Measurements from ENCODE around the gene MAGI2. TPM values are rescaled to one million over a fixed set of nuclear protein-coding genes. Genes with fewer than 3 reads are reported as not detected.

Gene MAGI2
- total and polyA plus RNA-seq, 2 of the 13 experiments (the other 11 are each of a cell fraction or from before 2014, with no cell fraction given), result 1.5 to 3.8 TPM

GRCh38 chr7:78019447-78020135 is 1433.9 kb downstream of the MAGI2 start (continued):
- 0 out of 2 replicates have a peak, but pooled peaks have one; percentile 14 for TF ChIP-seq THRA (CRISPR knock-in tag; IDR thresholded peaks at IDR 0.05; ENCODE audit: borderline replicate concordance)
- TF ChIP-seq, protein P1, sequence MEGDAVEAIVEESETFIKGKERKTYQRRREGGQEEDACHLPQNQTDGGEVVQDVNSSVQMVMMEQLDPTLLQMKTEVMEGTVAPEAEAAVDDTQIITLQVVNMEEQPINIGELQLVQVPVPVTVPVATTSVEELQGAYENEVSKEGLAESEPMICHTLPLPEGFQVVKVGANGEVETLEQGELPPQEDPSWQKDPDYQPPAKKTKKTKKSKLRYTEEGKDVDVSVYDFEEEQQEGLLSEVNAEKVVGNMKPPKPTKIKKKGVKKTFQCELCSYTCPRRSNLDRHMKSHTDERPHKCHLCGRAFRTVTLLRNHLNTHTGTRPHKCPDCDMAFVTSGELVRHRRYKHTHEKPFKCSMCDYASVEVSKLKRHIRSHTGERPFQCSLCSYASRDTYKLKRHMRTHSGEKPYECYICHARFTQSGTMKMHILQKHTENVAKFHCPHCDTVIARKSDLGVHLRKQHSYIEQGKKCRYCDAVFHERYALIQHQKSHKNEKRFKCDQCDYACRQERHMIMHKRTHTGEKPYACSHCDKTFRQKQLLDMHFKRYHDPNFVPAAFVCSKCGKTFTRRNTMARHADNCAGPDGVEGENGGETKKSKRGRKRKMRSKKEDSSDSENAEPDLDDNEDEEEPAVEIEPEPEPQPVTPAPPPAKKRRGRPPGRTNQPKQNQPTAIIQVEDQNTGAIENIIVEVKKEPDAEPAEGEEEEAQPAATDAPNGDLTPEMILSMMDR (CRISPR knock-in tag; IDR thresholded peaks at IDR 0.05), result peak; percentile 42
- 0 out of 2 replicates have a peak, but pooled peaks have one; percentile 52 for TF ChIP-seq PCBP1 (IDR thresholded peaks at IDR 0.05; ENCODE audit: borderline replicate concordance, low read depth, low read length)
- TF ChIP-seq, protein P2, sequence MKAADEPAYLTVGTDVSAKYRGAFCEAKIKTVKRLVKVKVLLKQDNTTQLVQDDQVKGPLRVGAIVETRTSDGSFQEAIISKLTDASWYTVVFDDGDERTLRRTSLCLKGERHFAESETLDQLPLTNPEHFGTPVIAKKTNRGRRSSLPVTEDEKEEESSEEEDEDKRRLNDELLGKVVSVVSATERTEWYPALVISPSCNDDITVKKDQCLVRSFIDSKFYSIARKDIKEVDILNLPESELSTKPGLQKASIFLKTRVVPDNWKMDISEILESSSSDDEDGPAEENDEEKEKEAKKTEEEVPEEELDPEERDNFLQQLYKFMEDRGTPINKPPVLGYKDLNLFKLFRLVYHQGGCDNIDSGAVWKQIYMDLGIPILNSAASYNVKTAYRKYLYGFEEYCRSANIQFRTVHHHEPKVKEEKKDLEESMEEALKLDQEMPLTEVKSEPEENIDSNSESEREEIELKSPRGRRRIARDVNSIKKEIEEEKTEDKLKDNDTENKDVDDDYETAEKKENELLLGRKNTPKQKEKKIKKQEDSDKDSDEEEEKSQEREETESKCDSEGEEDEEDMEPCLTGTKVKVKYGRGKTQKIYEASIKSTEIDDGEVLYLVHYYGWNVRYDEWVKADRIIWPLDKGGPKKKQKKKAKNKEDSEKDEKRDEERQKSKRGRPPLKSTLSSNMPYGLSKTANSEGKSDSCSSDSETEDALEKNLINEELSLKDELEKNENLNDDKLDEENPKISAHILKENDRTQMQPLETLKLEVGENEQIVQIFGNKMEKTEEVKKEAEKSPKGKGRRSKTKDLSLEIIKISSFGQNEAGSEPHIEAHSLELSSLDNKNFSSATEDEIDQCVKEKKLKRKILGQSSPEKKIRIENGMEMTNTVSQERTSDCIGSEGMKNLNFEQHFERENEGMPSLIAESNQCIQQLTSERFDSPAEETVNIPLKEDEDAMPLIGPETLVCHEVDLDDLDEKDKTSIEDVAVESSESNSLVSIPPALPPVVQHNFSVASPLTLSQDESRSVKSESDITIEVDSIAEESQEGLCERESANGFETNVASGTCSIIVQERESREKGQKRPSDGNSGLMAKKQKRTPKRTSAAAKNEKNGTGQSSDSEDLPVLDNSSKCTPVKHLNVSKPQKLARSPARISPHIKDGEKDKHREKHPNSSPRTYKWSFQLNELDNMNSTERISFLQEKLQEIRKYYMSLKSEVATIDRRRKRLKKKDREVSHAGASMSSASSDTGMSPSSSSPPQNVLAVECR (CRISPR knock-in tag; IDR thresholded peaks at IDR 0.05; ENCODE audit: borderline replicate concordance), result 0 out of 2 replicates have a peak, but pooled peaks have one; percentile 22
- no peak for TF ChIP-seq ADNP (CRISPR knock-in tag; IDR thresholded peaks at IDR 0.05)
- peak; percentile 65; the same call in 1 of the 2 replicates for TF ChIP-seq UBTF (CRISPR knock-in tag; IDR thresholded peaks at IDR 0.05)
- TF ChIP-seq, protein P3, sequence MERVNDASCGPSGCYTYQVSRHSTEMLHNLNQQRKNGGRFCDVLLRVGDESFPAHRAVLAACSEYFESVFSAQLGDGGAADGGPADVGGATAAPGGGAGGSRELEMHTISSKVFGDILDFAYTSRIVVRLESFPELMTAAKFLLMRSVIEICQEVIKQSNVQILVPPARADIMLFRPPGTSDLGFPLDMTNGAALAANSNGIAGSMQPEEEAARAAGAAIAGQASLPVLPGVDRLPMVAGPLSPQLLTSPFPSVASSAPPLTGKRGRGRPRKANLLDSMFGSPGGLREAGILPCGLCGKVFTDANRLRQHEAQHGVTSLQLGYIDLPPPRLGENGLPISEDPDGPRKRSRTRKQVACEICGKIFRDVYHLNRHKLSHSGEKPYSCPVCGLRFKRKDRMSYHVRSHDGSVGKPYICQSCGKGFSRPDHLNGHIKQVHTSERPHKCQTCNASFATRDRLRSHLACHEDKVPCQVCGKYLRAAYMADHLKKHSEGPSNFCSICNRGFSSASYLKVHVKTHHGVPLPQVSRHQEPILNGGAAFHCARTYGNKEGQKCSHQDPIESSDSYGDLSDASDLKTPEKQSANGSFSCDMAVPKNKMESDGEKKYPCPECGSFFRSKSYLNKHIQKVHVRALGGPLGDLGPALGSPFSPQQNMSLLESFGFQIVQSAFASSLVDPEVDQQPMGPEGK (CRISPR knock-in tag; IDR thresholded peaks at IDR 0.05), result peak; percentile 35; the same call in 1 of the 2 replicates
- TF ChIP-seq, protein P4, sequence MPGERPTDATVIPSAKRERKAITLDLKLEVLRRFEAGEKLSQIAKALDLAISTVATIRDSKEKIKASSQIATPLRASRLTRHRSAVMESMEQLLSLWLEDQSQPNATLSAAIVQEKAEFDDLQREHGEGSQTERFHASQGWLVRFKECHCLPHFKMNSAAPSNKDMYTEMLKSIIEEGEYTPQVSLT (CRISPR knock-in tag; IDR thresholded peaks at IDR 0.05; ENCODE audit: borderline replicate concordance, low read depth), result no peak
- TF ChIP-seq KDM2A (CRISPR knock-in tag; IDR thresholded peaks at IDR 0.05; ENCODE audit: borderline replicate concordance, low read depth), result 0 out of 2 replicates have a peak, but pooled peaks have one; percentile 45
- peak; percentile 48 for TF ChIP-seq GABPA (IDR thresholded peaks at IDR 0.05; ENCODE audit: low read depth, low read length)
- peak; percentile 68 for TF ChIP-seq GABPA (CRISPR knock-in tag; IDR thresholded peaks at IDR 0.05; ENCODE audit: low read depth)
- TF ChIP-seq ZNF777 (CRISPR knock-in tag; IDR thresholded peaks at IDR 0.05), result peak; percentile 95
